H1 (cell line): ENCODE measurements around the gene TOMM34. TPM values are rescaled to one million over a fixed set of nuclear protein-coding genes. Genes with fewer than 3 reads are reported as not detected.

Experiments
- CTCF ChIA-PET: fragments of 300-600 bp; sonication (Branson Sonifier 250); formaldehyde crosslinking; loops from one replicate; lab custom pipeline; 2021; ENCODE audit not compliant: partially characterized antibody; lab: Charles Lee
- POLR2A ChIA-PET: fragments of 300-600 bp; sonication (Branson Sonifier 250); formaldehyde crosslinking; loops from one replicate; lab custom pipeline; 2021; ENCODE audit warnings: inconsistent platforms; ENCODE audit not compliant: partially characterized antibody; lab: Charles Lee
- DNase-seq, 2 experiments: peaks; one replicate each; pipeline versions ENCODE4 v3.0.0 to v3.0.0-alpha.2; 2010 to 2022; ENCODE audit warnings: low spot score in 2 of 2, low read depth in 1 of 2, mixed read lengths in 1 of 2
- FAIRE-seq: peaks from 2 replicates; lab custom pipeline; 2011; peaks lifted over from hg19 to GRCh38; lab: Jason Lieb, UNC
- H2AFZ ChIP-seq: 2 replicates; pipeline ENCODE4 v1.8.1; 2012; ENCODE audit warnings: low read length, inconsistent platforms
- H2AK5ac ChIP-seq: 2 replicates; pipeline ENCODE4 v1.6.1; 2013; ENCODE audit warnings: low read depth, low read length
- H2BK120ac ChIP-seq: replicated peaks from 2 replicates; pipeline ENCODE3; 2013; ENCODE audit warnings: low read depth, low read length, inconsistent platforms
- H2BK12ac ChIP-seq: 2 replicates; pipeline ENCODE4 v1.6.1; 2013; ENCODE audit warnings: low read depth, low read length
- H2BK15ac ChIP-seq: 2 replicates; pipeline ENCODE4 v1.6.1; 2013; ENCODE audit warnings: low read length
- H2BK20ac ChIP-seq: 2 replicates; pipeline ENCODE4 v1.6.1; 2013; ENCODE audit warnings: low read length
- H2BK5ac ChIP-seq: 2 replicates; pipeline ENCODE4 v1.6.1; 2013; ENCODE audit warnings: low read depth, low read length
- H3K14ac ChIP-seq: 2 replicates; pipeline ENCODE4 v1.6.1; 2013; ENCODE audit warnings: inconsistent platforms; ENCODE audit not compliant: insufficient read length
- H3K18ac ChIP-seq: 2 replicates; pipeline ENCODE4 v1.6.1; 2013; ENCODE audit warnings: low read length; ENCODE audit errors: extremely low read depth
- H3K23ac ChIP-seq: 2 replicates; pipeline ENCODE4 v1.6.1; 2013; ENCODE audit warnings: inconsistent platforms; ENCODE audit not compliant: insufficient read length
- H3K23me2 ChIP-seq: 2 replicates; pipeline ENCODE4 v1.6.1; 2013; ENCODE audit warnings: low read depth, low read length
- H3K27ac ChIP-seq: 2 replicates; pipeline ENCODE4 v1.6.1; 2011; ENCODE audit warnings: low read depth, low read length, inconsistent platforms
- H3K27me3 ChIP-seq, 4 experiments: replicated peaks in 1 of 4; 1 replicate in 1 of 4; 2 replicates in 3 of 4; pipeline versions ENCODE4 v1.6.1 to v1.8.1; 2011 to 2013; ENCODE audit warnings: low read length in 3 of 4, mild to moderate bottlenecking in 3 of 4, inconsistent platforms in 2 of 4, mixed read lengths in 2 of 4, moderate library complexity in 1 of 4; ENCODE audit not compliant: control insufficient read depth in 3 of 4, insufficient read depth in 3 of 4; ENCODE audit errors: extremely low read depth in 1 of 4
- H3K36me3 ChIP-seq, 4 experiments: 2 replicates each; pipeline versions ENCODE4 v1.6.1 to v1.8.1; 2011 to 2013; ENCODE audit warnings: mild to moderate bottlenecking in 4 of 4, low read length in 3 of 4, moderate library complexity in 2 of 4, control low read depth in 1 of 4, inconsistent platforms in 1 of 4; ENCODE audit not compliant: insufficient read depth in 4 of 4, control insufficient read depth in 2 of 4
- H3K4ac ChIP-seq: replicated peaks from 2 replicates; pipeline ENCODE3; 2013; ENCODE audit warnings: low read length, low read depth, mixed read lengths, inconsistent platforms; ENCODE audit not compliant: insufficient read length
- H3K4me1 ChIP-seq, 4 experiments: replicated peaks in 1 of 4; 1 replicate in 1 of 4; 2 replicates in 3 of 4; pipeline versions ENCODE4 v1.6.1 to v1.8.1; 2011 to 2013; ENCODE audit warnings: low read length in 3 of 4, inconsistent platforms in 2 of 4, mixed read lengths in 1 of 4; ENCODE audit not compliant: insufficient read depth in 4 of 4, control insufficient read depth in 3 of 4
- H3K4me2 ChIP-seq, 2 experiments: 2 replicates each; pipeline versions ENCODE4 v1.6.1 to v1.8.1; 2011 to 2013; ENCODE audit warnings: low read depth in 2 of 2, low read length in 2 of 2, control low read depth in 1 of 2, inconsistent platforms in 1 of 2, mild to moderate bottlenecking in 1 of 2; ENCODE audit not compliant: insufficient read depth in 1 of 2
- H3K4me3 ChIP-seq, 4 experiments: fragments of 200-600, 300-600 bp in 1 of 4; sonication (generic), shearing (Covaris generic), sonication (Bioruptor Twin) in 1 of 4; 2 replicates each; pipeline versions ENCODE4 v1.5.1 to v1.8.1; 2011 to 2016; ENCODE audit warnings: low read length in 4 of 4, low read depth in 3 of 4, control low read depth in 2 of 4, inconsistent platforms in 2 of 4, mild to moderate bottlenecking in 2 of 4, mixed read lengths in 1 of 4, moderate library complexity in 1 of 4; ENCODE audit not compliant: insufficient read depth in 2 of 4; ENCODE audit errors: extremely low read depth in 1 of 4
- H3K56ac ChIP-seq: replicated peaks from 2 replicates; pipeline ENCODE3; 2013; ENCODE audit warnings: low read depth, mild to moderate bottlenecking, mixed read lengths, low read length, inconsistent platforms; ENCODE audit not compliant: insufficient read length
- H3K79me1 ChIP-seq: 2 replicates; pipeline ENCODE4 v1.6.1; 2013; ENCODE audit warnings: low read depth, low read length, control low read depth
- H3K79me2 ChIP-seq, 2 experiments: 2 replicates each; pipeline versions ENCODE4 v1.6.1 to v1.8.1; 2012 to 2013; ENCODE audit warnings: low read length in 2 of 2, mild to moderate bottlenecking in 2 of 2, inconsistent platforms in 1 of 2; ENCODE audit not compliant: insufficient read depth in 2 of 2, control insufficient read depth in 1 of 2
- H3K9ac ChIP-seq, 4 experiments: replicated peaks in 1 of 4; 1 replicate in 1 of 4; 2 replicates in 3 of 4; pipeline versions ENCODE4 v1.6.1 to v1.8.1; 2011 to 2013; ENCODE audit warnings: low read depth in 3 of 4, low read length in 3 of 4, control low read depth in 2 of 4, mild to moderate bottlenecking in 2 of 4, moderate library complexity in 2 of 4, inconsistent platforms in 1 of 4; ENCODE audit errors: extremely low read depth in 1 of 4
- H3K9me3 ChIP-seq, 2 experiments: 2 replicates each; pipeline versions ENCODE4 v1.6.1 to v1.8.1; 2012 to 2013; ENCODE audit warnings: mild to moderate bottlenecking in 2 of 2, moderate library complexity in 2 of 2, control low read depth in 1 of 2, inconsistent platforms in 1 of 2, low read depth in 1 of 2, low read length in 1 of 2, mixed read lengths in 1 of 2; ENCODE audit not compliant: insufficient read depth in 2 of 2
- H4K20me1 ChIP-seq, 2 experiments: replicated peaks in 1 of 2; 2 replicates each; pipeline versions ENCODE3 to v1.8.1; 2011 to 2013; ENCODE audit warnings: inconsistent platforms in 2 of 2, low read length in 2 of 2, mild to moderate bottlenecking in 1 of 2; ENCODE audit not compliant: insufficient read depth in 2 of 2, control insufficient read depth in 1 of 2
- H4K5ac ChIP-seq: 2 replicates; pipeline ENCODE4 v1.6.1; 2013; ENCODE audit warnings: low read length, low read depth, mixed read lengths, inconsistent platforms; ENCODE audit not compliant: insufficient read length
- H4K8ac ChIP-seq: 2 replicates; pipeline ENCODE4 v1.8.0; 2013; ENCODE audit warnings: mild to moderate bottlenecking, moderate library complexity, low read length, inconsistent platforms; ENCODE audit not compliant: insufficient read depth; ENCODE audit errors: extremely low read depth
- H4K91ac ChIP-seq: replicated peaks from 2 replicates; pipeline ENCODE3; 2013; ENCODE audit warnings: low read length, mixed read lengths, inconsistent platforms; ENCODE audit not compliant: insufficient read length
- BACH1 ChIP-seq: IDR thresholded peaks from 2 replicates; pipeline ENCODE4 v1.6.1; 2012; ENCODE audit warnings: low read length, improper control_type of control experiment
- CREB1 ChIP-seq: IDR thresholded peaks from 2 replicates; pipeline ENCODE4 v1.6.1; 2012; ENCODE audit warnings: inconsistent platforms
- EP300 ChIP-seq, 2 experiments: IDR thresholded peaks; 1 replicate in 1 of 2; 2 replicates in 1 of 2; pipeline ENCODE4 v1.6.1; 2011 to 2012; ENCODE audit warnings: low read depth in 2 of 2, low read length in 2 of 2, mild to moderate bottlenecking in 2 of 2, borderline replicate concordance in 1 of 2, inconsistent platforms in 1 of 2, moderate library complexity in 1 of 2
- POLR2AphosphoS5 ChIP-seq: IDR thresholded peaks from 2 replicates; pipeline ENCODE4 v1.6.1; 2011; ENCODE audit warnings: low read depth, low read length
- SIRT6 ChIP-seq: IDR thresholded peaks from one replicate; pipeline ENCODE4 v1.7.1; 2012; ENCODE audit warnings: low read length, inconsistent platforms
- WGBS, 2 experiments: shearing (Covaris generic) in 1 of 2; methylation state at CpG; one replicate each; pipeline versions ENCODE4 v1.1.6 to v1.1.7; 2013 to 2015; ENCODE audit warnings: low lambda C conversion rate in 2 of 2, mixed read lengths in 2 of 2, inconsistent platforms in 1 of 2, low coverage in 1 of 2, missing lambda C conversion rate in 1 of 2; ENCODE audit not compliant: insufficient replicate concordance in 2 of 2, insufficient coverage in 1 of 2, insufficient read length in 1 of 2; ENCODE audit errors: extremely low coverage in 1 of 2, missing lambda C conversion rate in 1 of 2; 5-methylcytosine and 5-hydroxymethylcytosine counted together
- polyA plus RNA-seq, 7 experiments: library from polyadenylated mRNA; depleted of rRNA in 3 of 7; stranded (reverse) in 5 of 7; unstranded in 2 of 7; fragments of >200 nt in 5 of 7; fragments of 200-250 nt in 2 of 7; gene quantifications; 1 replicate in 5 of 7; 2 replicates in 1 of 7; 4 replicates in 1 of 7; pipeline versions ENCODE4 v1.2.1 to v1.2.3, GENCODE V29; 2011 to 2013; ENCODE audit warnings: missing spikeins in 2 of 7, mixed read lengths in 2 of 7
- total RNA-seq: library from RNA; stranded (reverse); fragmentation: NEBNext Ultra II Directional; extraction: Animal tissue kit (Norgen Biotek cat#: 25700); gene quantifications from 2 replicates; pipeline ENCODE4 v1.2.1, GENCODE V29; 2021

The TOMM34 gene
- total and polyA plus RNA-seq, 2 of the 8 experiments (the other 6 are each of a cell fraction or from before 2014, with no cell fraction given) = 32.1 to 35.1 TPM

DNA sequence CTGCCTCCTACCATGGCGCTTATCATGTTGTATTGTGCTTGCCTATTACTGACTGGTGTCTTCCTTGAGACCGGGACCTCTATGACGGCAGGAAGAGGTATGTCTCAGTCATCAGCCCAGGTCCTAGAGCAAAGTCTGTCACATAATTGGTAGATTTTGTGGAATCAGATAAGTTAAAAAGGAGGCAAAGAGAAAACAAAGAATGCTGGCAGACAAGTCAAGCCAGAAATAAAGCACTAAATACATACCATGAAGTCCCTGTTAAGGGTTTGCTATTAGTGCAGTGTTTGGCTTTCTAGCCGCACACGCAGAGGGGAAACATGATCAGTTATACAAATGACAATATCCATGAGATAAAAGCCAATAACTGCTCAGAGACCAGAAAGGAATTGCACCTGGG, 6.0 kb downstream of the TOMM34 start:
- peaks cover 3 to 15% of the 10 kb centered on the region in 2 experiments; a peak in 3 of 4 replicates for H3K79me2 ChIP-seq
- no peak for FAIRE-seq
- no peak overlapping the region for H4K8ac ChIP-seq

More for the DNA sequence above, 6.0 kb downstream of the TOMM34 start:
- H3K27me3 ChIP-seq = no peaks in the 10 kb centered on the region
- H4K20me1 ChIP-seq = peaks cover 2 to 6% of the 10 kb centered on the region in 2 experiments
- peaks cover 0 to 3% (median 0%) of the 10 kb centered on the region in 4 experiments; a peak in 3 of 7 replicates for H3K4me1 ChIP-seq
- H2BK20ac ChIP-seq = no peak overlapping the region
- no peak overlapping the region for H2AK5ac ChIP-seq
- no peaks in the 10 kb centered on the region for H3K9me3 ChIP-seq
- no peak overlapping the region for H3K4ac ChIP-seq
- TF ChIP-seq CREB1 = no peak
- no peak for TF ChIP-seq EP300 (IDR thresholded peaks at IDR 0.05; ENCODE audit: borderline replicate concordance in 1 of 2, low read depth in 2 of 2, low read length in 2 of 2)
- TF ChIP-seq POLR2AphosphoS5 = no peak
- no peak for TF ChIP-seq SIRT6
- TF ChIP-seq BACH1 = no peak
- no peak overlapping the region for H2AFZ ChIP-seq
- H3K79me1 ChIP-seq = peaks cover 8% of the 10 kb centered on the region
- H3K23ac ChIP-seq = no peak overlapping the region
- H3K23me2 ChIP-seq = no peaks in the 10 kb centered on the region
- H2BK5ac ChIP-seq = no peak overlapping the region
- H2BK120ac ChIP-seq = no peak overlapping the region
- ChIA-PET POLR2A (interaction anchor here (0.5 to 4.0 kb wide), 6 partner anchors 9 to 483 kb away, joined by 3 to 33 read pairs (median 4); no protein-coding TSS in a partner anchor), CTCF (interaction anchor here (2.1 kb wide), 1 partner anchor 10 kb away, joined by 7 read pairs; no protein-coding TSS in a partner anchor)
- no peak overlapping the region for H3K14ac ChIP-seq
- no peak for DNase-seq
- no peak overlapping the region for H3K4me2 ChIP-seq
- H3K9ac ChIP-seq = no peak overlapping the region
- no peak overlapping the region for H3K18ac ChIP-seq
- no peak overlapping the region for H4K5ac ChIP-seq
- no peak overlapping the region for H3K4me3 ChIP-seq
- H2BK12ac ChIP-seq = no peak overlapping the region
- H4K91ac ChIP-seq = no peak overlapping the region
- no peak overlapping the region for H3K56ac ChIP-seq
- WGBS, 2 experiments = 93% methylated on average over 5 of the region's 5 CpGs; no CpG with 5 or more reads in 1 of the 2 experiments
- H2BK15ac ChIP-seq = no peak overlapping the region
- peaks cover 17 to 58% (median 53%) of the 10 kb centered on the region in 4 experiments for H3K36me3 ChIP-seq
- no peak overlapping the region for H3K27ac ChIP-seq
